HG03097 (cell line): ENCODE results near the gene MCRS1.
"Not testable (repeated sequence)": the region's sequence is repeated elsewhere in the genome, so short reads cannot be mapped to it uniquely, and the experiment has no call there.

Experiments
- ATAC-seq: cut with Tn5 transposase; IDR thresholded peaks from one replicate; pipeline ENCODE4 v1.9.1; 2021; ENCODE audit not compliant: unreplicated experiment, low FRiP score

Gene MCRS1

GRCh38 chr12:49567611-49568441 lies at the start of gene MCRS1:
Gene MCRS1, minus strand, starts transcription at chr12:49568142. Its CDS starts 1,411 bp downstream, at chr12:49566731.
- peak; percentile 69 for ATAC-seq

- ATAC-seq = no peak
Observed at GRCh38 chr12:49616533-49617219, 48.7 kb upstream of the MCRS1 start.

DNA sequence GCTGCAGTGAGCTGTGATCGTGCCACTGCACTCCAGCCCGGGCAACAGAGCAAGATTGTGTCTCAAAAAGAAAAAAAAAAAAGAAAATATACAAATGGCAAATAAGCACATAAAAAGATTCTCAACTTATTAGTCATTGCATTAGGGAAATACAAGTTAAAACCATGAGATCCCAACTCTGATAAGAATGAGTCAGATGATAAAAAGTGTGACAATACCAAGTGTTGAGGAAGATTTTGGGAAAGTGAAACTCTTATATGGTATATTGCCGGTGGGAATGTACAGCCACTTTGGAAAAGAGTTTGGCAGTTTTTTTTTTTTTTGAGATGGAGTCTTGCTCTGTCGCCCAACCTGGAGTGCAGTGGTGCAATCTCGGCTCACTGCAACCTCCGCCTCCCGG lies 47.8 kb upstream of the MCRS1 start:
- ATAC-seq = no peak

- no peak for ATAC-seq
Observed at GRCh38 chr12:49612210-49612609, 44.3 kb upstream of the MCRS1 start.

DNA sequence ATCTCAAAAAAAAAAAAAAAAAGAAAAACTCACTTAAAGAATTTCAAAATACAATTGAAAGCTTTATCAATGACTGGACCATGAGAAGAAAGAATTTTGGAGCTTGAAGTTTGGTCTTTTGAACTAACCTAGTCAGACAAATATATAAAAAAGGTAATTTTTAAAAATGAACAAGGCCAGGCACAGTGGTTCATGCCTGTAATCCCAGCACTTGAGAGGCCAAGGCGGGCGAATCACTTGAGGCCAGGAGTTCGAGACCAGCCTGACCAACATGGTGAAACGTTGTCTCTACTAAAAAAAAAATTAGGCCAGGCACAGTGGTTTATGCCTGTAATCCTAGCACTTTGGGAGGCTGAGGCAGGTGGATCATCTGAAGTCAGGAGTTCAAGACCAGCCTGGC lies 42.8 kb upstream of the MCRS1 start:
- ATAC-seq = not testable (repeated sequence)

- no peak for ATAC-seq
Observed at GRCh38 chr12:49609875-49610154, 41.9 kb upstream of the MCRS1 start.

GRCh38 chr12:49609059-49609874 lies 41.3 kb upstream of the MCRS1 start:
- no peak for ATAC-seq

- ATAC-seq = not testable (repeated sequence)
Observed at GRCh38 chr12:49605539-49605938, 37.6 kb upstream of the MCRS1 start, which contains the start of gene FAM186B. Gene FAM186B, minus strand, starts transcription at chr12:49605639. Its CDS starts 162 bp downstream, at chr12:49605477.

- ATAC-seq = no peak
Observed at GRCh38 chr12:49604856-49605255, 36.9 kb upstream of the MCRS1 start.

DNA sequence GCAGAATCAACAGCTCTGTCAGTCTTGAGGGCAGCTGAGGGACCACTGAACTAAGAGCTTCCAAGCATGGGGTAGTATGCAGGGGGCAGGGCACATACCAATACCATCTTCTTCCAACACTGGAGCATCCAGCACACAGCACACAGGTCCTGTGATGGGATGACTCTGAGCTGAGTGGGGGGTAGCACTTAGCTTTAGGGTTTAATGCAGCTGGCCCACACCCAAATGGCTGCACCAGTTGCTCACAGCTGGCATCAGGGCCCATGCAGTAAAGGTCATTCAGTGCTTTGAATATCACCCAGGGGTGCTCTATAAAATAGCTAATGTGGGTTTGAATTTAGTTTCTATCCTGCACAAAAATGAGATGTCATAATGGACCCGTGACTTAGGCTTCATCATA lies 35.8 kb upstream of the MCRS1 start:
- ATAC-seq = no peak

DNA sequence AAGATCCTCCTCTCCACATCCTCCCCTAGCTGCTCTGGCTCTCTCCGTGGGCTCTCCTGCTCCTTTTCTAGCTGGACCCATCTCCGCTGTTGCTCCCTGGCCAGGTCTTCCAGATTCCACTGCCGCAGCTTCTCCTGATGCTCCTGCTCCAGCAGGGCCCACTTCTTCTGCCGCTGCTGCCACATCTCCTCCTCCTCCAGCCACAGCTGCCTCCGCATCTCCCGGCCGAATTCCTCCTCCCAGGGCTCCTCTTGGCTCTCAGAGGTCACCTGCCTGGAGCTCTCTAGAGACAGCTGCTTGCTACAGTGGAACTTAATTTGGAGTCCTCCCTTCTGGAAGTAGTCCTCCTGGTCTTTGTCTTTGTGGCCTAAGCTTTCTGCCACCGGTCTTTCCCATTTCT lies 32.0 kb upstream of the MCRS1 start:
- no peak for ATAC-seq

DNA sequence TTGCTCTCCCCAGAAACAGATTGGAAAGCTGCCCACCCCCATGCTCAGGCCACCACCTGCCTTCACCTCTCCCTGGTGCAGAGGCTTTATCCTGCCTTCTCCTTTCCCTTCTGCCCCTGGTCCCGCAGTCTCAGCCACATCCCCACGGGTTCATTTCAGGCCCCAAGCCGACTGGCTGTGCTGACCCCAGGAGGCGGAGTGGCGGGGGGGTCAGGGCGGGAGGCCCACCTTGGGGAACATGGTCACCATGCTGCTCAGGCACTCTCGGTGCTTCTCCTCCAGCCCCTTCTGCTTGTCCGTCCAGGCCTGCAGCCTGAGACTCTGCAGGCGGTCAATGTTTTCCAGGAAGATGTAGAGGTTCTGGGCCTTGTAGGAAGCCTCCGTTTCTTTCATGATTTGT lies 30.6 kb upstream of the MCRS1 start:
- no peak for ATAC-seq

GRCh38 chr12:49588721-49589516 lies 21.0 kb upstream of the MCRS1 start:
- ATAC-seq = no peak

DNA sequence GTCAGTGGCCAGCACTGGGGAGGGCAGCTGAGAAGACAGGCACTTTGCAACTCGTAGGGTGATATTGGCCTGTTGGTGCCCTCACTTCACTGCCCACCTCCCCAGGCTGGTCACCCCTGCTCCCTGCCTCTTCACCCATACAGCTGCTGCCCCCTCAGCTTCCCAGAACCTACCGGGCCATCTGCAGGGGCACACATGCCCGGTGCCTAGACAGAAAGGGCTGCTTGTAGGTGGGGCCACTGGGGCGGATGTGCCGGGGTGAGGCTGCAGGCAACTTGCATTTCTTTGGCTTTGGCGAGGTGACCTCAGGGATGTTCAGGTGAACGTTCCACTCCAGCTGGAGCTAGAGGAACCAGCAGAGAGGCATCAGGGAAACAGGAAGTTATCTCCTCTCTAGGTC lies 20.3 kb upstream of the MCRS1 start:
- no peak for ATAC-seq

DNA sequence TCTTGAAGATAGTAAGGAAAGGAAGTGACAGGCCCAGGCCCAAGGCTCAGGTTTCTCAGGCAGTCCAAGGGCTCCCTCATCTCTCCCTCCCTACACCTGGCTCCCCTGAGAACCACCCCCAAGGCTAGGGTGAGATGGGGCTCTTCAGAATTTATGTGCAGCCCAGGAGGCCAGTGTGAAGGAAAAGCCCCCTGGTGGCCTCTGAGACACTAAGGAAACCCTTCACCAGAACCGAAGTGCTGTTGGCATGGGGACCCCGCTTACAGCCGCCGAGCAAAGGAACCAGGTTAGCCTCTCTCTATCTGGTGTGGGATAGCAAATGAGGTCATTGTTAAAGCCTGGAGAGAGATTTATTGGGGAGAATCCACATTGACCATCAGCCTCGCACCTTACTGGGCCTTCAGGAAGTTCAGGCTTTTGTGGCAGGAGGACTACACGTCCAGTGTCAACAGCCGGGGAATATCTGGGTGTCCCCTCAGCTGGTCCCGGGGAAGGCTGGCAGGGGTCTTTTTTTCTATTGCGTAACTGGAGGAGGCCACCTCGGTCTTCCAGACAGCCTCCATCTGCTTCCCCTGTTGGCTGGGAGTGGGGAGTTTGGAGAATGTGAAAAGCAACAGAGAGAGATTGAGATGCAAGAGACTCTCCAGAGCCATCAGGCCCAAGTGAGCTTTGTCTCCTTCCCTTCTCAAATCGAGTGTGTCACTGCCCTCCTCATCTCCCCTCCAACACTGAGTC lies 19.4 kb upstream of the MCRS1 start:
- ATAC-seq = no peak

DNA sequence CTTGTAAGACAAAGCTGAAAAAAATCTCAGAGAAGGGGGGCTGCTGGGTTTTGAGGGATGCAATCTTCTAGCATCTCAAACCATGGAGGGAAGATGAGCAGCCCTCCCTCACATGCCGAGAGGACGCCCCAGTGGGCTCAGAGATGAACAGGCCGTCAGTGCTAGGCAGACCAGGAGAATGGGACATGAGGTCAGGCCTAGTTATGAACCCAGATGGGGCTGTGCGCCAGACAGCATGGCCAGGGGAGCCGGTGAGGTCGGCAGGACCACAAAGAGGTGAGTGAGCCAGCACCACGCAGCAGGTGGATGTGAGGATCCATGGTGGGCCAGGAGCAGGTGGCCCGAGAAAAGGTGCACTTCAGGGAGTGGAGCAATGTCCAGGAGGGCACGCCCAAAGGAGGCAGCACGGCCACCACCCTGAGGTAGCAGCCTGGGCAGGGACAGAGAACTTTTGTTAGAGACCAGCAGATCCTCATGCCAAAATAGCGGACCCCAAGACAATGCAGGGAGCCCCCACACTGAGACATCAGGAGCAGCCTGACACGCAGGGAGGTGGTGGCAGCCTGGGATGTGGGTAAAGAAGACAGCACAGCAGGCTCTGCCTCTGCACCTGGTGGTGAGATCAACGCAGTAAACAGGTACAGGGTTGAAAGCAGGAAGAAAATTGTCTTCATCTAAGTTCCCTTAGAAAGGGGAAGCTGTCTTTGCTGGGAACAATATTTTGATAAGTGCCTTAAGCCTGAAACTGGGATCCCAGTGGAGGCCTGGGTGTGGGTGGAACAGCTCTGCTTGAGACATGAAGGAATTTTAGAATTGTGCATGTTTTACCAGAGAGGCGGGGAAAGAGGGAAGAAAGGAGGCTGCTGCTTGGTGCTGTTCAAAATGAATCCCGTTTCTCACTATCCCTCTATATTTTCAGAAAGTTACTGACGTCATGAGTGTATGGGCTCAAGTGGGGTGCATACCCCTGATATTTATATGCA lies 17.8 kb upstream of the MCRS1 start:
- no peak for ATAC-seq

DNA sequence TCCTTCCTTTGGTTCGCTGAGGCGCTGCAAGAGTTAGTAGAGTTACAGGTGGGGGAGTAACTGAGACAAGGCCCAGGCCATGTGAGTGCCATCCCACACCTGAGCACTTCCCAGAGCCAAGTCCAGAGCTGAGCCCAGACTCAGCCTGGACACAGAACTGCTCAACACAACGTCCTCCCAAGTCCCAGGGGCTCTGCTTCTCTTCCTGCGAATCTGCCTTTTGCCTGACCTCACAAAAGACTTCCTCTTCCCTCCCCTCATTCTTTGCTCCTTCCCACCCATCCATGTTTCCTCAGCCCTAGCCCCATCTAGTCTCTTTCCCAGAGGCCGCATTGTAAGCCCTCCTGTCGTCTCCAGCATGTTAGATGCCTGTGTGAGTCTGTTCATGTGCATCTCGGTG lies 16.6 kb upstream of the MCRS1 start:
- no peak for ATAC-seq

DNA sequence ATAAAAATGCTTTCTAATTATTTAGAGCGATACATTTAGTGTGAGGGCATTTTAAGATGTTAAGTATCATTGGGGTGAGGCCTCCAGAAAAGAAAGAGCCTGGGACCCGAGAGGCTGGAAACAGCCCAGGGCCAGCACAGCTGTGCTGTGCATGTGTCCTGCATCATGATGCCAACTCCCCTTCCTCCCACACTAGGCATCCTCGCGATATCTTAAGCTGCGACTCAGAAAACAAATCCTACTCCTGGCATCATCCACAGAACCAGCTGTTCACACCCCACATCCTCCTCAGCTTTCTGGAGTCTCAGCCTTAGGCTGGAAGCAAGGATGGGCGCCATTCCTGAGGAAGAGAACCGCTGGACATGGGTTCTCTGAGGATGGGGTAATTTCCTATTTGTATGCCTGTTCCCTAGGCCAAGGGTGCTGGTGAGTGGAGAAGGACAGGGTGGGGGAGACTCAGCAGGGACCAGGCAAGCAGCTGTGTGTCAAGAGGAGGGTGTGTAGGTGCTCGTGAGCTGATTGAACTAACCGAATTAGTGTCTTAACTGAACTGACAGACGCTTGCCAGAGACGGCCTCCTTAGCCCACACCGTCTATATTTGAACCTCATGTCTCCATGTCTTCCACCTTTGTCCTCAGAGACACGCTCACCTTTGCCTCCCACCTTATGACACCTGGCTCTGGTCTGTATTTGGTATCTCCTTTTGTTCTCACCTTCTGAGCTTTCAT lies 15.6 kb upstream of the MCRS1 start:
- ATAC-seq = no peak
